H1 (cell line): ENCODE results near the gene STAT2. TPM values are rescaled to one million over a fixed set of nuclear protein-coding genes. Genes with fewer than 3 reads are reported as not detected.

ENCODE experiments used
- ASH2L ChIP-seq: fragments of 200-600, 300-600 bp; sonication (generic); IDR thresholded peaks from one replicate; pipeline ENCODE4 v1.7.1; 2017; ENCODE audit warnings: low read length
- ATF2 ChIP-seq: IDR thresholded peaks from 2 replicates; pipeline ENCODE4 v1.6.1; 2012; ENCODE audit warnings: low read length, inconsistent platforms
- BRCA1 ChIP-seq: IDR thresholded peaks from 2 replicates; pipeline ENCODE4 v1.6.1; 2012; ENCODE audit warnings: low read depth, low read length, improper control_type of control experiment
- CREB1 ChIP-seq: IDR thresholded peaks from 2 replicates; pipeline ENCODE4 v1.6.1; 2012; ENCODE audit warnings: inconsistent platforms
- EP300 ChIP-seq, 2 experiments: IDR thresholded peaks; 1 replicate in 1 of 2; 2 replicates in 1 of 2; pipeline ENCODE4 v1.6.1; 2011 to 2012; ENCODE audit warnings: low read depth in 2 of 2, low read length in 2 of 2, mild to moderate bottlenecking in 2 of 2, borderline replicate concordance in 1 of 2, inconsistent platforms in 1 of 2, moderate library complexity in 1 of 2
- GABPA ChIP-seq: IDR thresholded peaks from 2 replicates; pipeline ENCODE4 v1.6.1; 2011; ENCODE audit warnings: mild to moderate bottlenecking, low read length, moderate library complexity, borderline replicate concordance; ENCODE audit not compliant: insufficient read depth
- HDAC2 ChIP-seq, 2 experiments: fragments of 300-600 bp in 1 of 2; sonication (generic) in 1 of 2; IDR thresholded peaks; 2 replicates each; pipeline ENCODE4 v1.6.1; 2011 to 2012; ENCODE audit warnings: low read depth in 2 of 2, low read length in 2 of 2, mild to moderate bottlenecking in 2 of 2, moderate library complexity in 2 of 2, borderline replicate concordance in 1 of 2, inconsistent platforms in 1 of 2
- MAX ChIP-seq: IDR thresholded peaks from 2 replicates; pipeline ENCODE4 v1.6.1; 2012; ENCODE audit warnings: inconsistent platforms
- NANOG ChIP-seq: IDR thresholded peaks from 2 replicates; pipeline ENCODE4 v1.6.1; 2011; ENCODE audit warnings: low read length, low read depth, mild to moderate bottlenecking, inconsistent platforms; ENCODE audit not compliant: insufficient read depth, poor library complexity, severe bottlenecking
- RAD21 ChIP-seq, 2 experiments: IDR thresholded peaks in 1 of 2; conservative IDR thresholded peaks in 1 of 2; 2 replicates each; pipeline ENCODE4 v1.6.1; 2011; ENCODE audit warnings: low read depth in 2 of 2, low read length in 2 of 2, improper control_type of control experiment in 1 of 2, inconsistent platforms in 1 of 2, mild to moderate bottlenecking in 1 of 2, moderate library complexity in 1 of 2
- SAP30 ChIP-seq: fragments of 300-600 bp; sonication (generic); IDR thresholded peaks from 2 replicates; pipeline ENCODE4 v1.7.1; 2012; ENCODE audit warnings: low read length, moderate library complexity, mild to moderate bottlenecking, inconsistent platforms; ENCODE audit not compliant: insufficient read depth, insufficient replicate concordance
- SP1 ChIP-seq: IDR thresholded peaks from 2 replicates; pipeline ENCODE4 v1.6.1; 2011; ENCODE audit warnings: low read depth, low read length
- SUZ12 ChIP-seq: fragments of 200-600 bp; sonication (generic); IDR thresholded peaks from 2 replicates; pipeline ENCODE4 v1.6.1; 2012; ENCODE audit warnings: mild to moderate bottlenecking, inconsistent platforms, low read length, moderate library complexity, mixed read lengths
- TAF1 ChIP-seq: IDR thresholded peaks from 2 replicates; pipeline ENCODE4 v1.6.1; 2011; ENCODE audit warnings: mild to moderate bottlenecking, low read depth, low read length
- TAF7 ChIP-seq: optimal IDR thresholded peaks from 2 replicates; pipeline ENCODE3; 2011; ENCODE audit warnings: low read depth, mild to moderate bottlenecking, inconsistent platforms, low read length, moderate library complexity, borderline replicate concordance
- TCF12 ChIP-seq: IDR thresholded peaks from 2 replicates; pipeline ENCODE4 v1.6.1; 2011; ENCODE audit warnings: low read depth, mild to moderate bottlenecking, low read length
- polyA plus RNA-seq, 7 experiments: library from polyadenylated mRNA; depleted of rRNA in 3 of 7; stranded (reverse) in 5 of 7; unstranded in 2 of 7; fragments of >200 nt in 5 of 7; fragments of 200-250 nt in 2 of 7; gene quantifications; 1 replicate in 5 of 7; 2 replicates in 1 of 7; 4 replicates in 1 of 7; pipeline versions ENCODE4 v1.2.1 to v1.2.3, GENCODE V29; 2011 to 2013; ENCODE audit warnings: missing spikeins in 2 of 7, mixed read lengths in 2 of 7
- total RNA-seq: library from RNA; stranded (reverse); fragmentation: NEBNext Ultra II Directional; extraction: Animal tissue kit (Norgen Biotek cat#: 25700); gene quantifications from 2 replicates; pipeline ENCODE4 v1.2.1, GENCODE V29; 2021
- TF ChIP-seq, protein P1 (sequence below), 3 experiments: IDR thresholded peaks; 1 replicate in 2 of 3; 2 replicates in 1 of 3; pipeline versions ENCODE4 v1.5.1 to v1.6.1; 2011; ENCODE audit warnings: low read length in 3 of 3, mild to moderate bottlenecking in 3 of 3, inconsistent platforms in 2 of 3, low read depth in 1 of 3, moderate library complexity in 1 of 3; ENCODE audit not compliant: insufficient read depth in 1 of 3; ENCODE audit errors: control extremely low read depth in 1 of 3

Gene STAT2
- total and polyA plus RNA-seq, 2 of the 8 experiments (the other 6 are each of a cell fraction or from before 2014, with no cell fraction given): 37.1 to 44.7 TPM

DNA sequence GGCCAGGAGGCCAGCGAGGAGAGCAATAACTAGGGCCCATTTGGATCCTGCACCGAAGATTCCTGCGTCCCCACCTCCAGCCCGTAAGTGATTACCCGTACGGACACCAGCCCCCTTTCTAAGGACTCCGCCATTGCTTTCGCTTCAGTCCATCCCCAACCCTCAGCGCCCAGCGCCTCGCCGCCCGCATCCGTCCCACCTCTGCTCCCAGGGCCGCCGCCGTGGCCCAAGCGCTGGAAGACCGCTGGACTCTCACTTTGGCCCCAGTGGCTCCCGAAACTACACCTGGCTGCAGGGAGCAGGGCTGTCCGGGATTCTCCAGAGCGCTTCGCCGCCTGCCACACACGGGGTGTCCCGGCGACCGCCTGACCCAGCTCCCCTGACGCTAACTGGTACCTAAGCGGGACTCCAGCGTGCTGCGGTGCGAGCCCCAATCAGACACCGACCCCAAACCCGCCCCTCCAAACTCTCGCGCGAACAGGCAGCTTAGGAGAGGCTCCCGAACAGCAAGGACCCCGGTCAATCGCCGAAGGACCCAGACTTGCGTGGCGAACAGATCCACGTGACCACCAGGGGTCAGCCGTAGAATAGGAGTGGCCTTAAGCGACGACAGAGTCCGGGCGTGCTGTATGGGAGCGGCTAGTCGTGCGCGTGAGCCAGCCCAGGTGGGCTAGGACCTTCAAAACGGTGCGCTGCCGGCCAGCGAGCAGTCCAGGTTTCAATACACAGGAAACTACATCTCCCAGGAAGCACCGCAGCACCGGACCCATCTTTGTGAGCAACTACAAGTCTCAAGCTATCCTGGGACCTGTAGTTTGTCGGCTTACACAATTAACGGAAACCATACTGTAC lies 44.1 kb downstream of the STAT2 start, which contains the start of gene CNPY2 (continued):
- TF ChIP-seq ATF2: 0 out of 2 replicates have a peak, but pooled peaks have one; percentile 35
- TF ChIP-seq RAD21 (IDR thresholded peaks at IDR 0.05 in 1 of 2, conservative IDR thresholded peaks at IDR 0.05 in 1 of 2; ENCODE audit: low read depth in 2 of 2, low read length in 2 of 2): peak; percentile 37 to 44; a peak in 3 of 4 replicates
- peak; percentile 72; the same call in 1 of the 2 replicates for TF ChIP-seq CREB1
- peak; percentile 68 for TF ChIP-seq SP1
- peak; percentile 13 for TF ChIP-seq SAP30
- no peak for TF ChIP-seq HDAC2 (IDR thresholded peaks at IDR 0.05; ENCODE audit: borderline replicate concordance in 1 of 2, low read depth in 2 of 2, low read length in 2 of 2)
- TF ChIP-seq EP300 (IDR thresholded peaks at IDR 0.05; ENCODE audit: borderline replicate concordance in 1 of 2, low read depth in 2 of 2, low read length in 2 of 2): no peak
- TF ChIP-seq NANOG: peak; percentile 31
- TF ChIP-seq SUZ12: no peak
- TF ChIP-seq BRCA1: peak; percentile 83
- TF ChIP-seq TAF7: peak; percentile 98
- TF ChIP-seq GABPA: peak; percentile 70; the same call in 1 of the 2 replicates
- TF ChIP-seq, protein P1, sequence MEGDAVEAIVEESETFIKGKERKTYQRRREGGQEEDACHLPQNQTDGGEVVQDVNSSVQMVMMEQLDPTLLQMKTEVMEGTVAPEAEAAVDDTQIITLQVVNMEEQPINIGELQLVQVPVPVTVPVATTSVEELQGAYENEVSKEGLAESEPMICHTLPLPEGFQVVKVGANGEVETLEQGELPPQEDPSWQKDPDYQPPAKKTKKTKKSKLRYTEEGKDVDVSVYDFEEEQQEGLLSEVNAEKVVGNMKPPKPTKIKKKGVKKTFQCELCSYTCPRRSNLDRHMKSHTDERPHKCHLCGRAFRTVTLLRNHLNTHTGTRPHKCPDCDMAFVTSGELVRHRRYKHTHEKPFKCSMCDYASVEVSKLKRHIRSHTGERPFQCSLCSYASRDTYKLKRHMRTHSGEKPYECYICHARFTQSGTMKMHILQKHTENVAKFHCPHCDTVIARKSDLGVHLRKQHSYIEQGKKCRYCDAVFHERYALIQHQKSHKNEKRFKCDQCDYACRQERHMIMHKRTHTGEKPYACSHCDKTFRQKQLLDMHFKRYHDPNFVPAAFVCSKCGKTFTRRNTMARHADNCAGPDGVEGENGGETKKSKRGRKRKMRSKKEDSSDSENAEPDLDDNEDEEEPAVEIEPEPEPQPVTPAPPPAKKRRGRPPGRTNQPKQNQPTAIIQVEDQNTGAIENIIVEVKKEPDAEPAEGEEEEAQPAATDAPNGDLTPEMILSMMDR (IDR thresholded peaks at IDR 0.05; ENCODE audit: control extremely low read depth in 1 of 3, insufficient read depth in 1 of 3, low read depth in 1 of 3, low read length in 3 of 3): peak; percentile 20 to 44 (median 28)
- 0 out of 2 replicates have a peak, but pooled peaks have one; percentile 17 for TF ChIP-seq TCF12
- TF ChIP-seq TAF1: peak; percentile 98
- TF ChIP-seq MAX: peak; percentile 82
- TF ChIP-seq ASH2L: peak; percentile 63
